NCI-H82 (cell line): ENCODE data around the gene ZFYVE27.

Experiments used
- DNase-seq: peaks from one replicate; lab custom pipeline; 2025; lab: John Stamatoyannopoulos, UW

Gene ZFYVE27

DNA sequence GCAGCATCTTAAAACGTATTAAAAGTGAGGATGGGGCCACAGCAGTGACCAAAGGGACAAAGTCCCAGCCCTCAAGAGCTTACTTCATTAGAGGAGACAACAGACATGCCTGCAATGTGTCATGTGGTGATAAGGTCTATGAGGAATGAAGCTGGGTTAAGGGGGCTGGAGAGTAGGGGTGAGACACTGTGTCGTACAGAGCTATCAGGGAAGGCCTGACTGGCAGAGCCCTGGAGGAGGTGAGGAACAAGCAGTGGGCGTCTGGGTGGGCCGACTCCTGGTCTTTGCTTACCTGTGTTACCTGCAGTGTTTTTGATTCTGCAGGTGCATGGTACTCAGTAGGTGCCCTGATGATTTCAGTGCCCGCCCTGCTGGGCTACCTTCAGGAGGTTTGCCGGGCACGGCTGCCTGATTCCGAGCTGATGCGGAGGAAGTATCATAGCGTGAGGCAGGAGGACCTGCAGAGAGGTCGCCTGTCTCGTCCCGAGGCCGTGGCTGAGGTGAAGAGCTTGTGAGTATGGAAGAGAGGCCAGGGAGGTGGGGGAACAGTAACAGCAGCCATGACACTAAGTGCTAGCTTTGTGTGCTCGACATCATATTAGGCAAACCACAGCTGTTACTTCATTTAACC lies 7.6 kb downstream of the ZFYVE27 start:
- no peak for DNase-seq

DNA sequence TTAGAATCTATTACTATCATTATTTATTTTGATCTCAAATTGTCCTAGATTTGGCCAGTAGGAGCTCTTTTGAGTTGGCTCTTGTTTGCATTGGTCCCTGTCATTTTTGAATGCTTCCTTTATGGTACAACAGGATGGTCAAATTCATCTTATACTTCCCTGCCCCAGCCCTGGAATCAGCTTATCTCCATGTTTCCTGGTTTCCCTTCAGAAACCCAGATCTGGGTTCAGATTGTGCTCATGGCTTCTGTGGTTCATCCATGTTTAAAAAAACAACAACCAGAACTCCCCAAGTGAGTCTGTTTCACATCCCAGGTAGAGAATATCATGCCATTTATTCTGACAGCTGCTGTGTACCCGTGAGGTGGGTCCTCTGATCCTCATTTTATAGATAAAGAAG lies 10.6 kb downstream of the ZFYVE27 start:
- DNase-seq: no peak

- DNase-seq: no peak
Measured at GRCh38 chr10:97748116-97748515, 11.2 kb downstream of the ZFYVE27 start.

- no peak for DNase-seq
Measured at GRCh38 chr10:97752956-97753355, 16.0 kb downstream of the ZFYVE27 start.

GRCh38 chr10:97754726-97755125 lies 17.8 kb downstream of the ZFYVE27 start:
- DNase-seq: no peak

GRCh38 chr10:97755718-97756117 lies 18.8 kb downstream of the ZFYVE27 start:
- no peak for DNase-seq

GRCh38 chr10:97757471-97757870 lies 20.5 kb downstream of the ZFYVE27 start:
- DNase-seq: no peak

DNA sequence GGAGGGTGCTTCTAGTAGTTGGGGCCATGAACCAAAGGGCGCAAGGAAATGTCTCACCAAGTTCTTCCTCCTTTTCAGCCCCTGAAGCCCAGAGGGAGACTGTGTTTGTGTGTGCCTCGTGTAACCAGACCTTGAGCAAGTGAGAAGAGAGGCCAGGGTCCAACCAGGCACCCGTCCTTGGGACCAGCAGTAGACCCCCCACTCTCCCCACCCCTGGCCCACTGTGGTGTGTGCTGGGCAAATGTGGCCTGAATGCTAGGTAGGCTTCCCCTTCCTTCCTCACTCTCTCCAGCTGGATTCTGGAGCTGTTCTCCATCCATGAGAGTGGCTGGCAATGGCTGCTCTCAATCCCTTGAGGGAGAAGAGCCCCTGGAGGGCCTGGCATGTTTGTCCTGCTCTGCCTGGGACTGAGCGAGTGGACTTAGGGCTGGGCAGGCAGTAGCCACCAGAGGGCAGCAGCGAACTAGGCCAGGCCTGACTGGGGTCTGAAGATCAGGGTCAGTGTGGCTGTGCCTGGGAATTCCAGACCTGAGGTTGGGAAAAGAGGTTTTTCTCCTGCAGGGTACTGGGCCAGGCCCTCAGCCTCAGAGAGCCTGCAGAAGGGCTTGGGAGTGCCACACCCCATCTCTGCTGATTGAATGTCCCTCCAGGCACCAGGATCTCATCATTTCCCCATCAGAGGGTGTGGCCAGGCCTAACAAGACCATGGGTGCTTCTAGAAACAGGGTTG lies 22.4 kb downstream of the ZFYVE27 start:
- peak; percentile 79 for DNase-seq

DNA sequence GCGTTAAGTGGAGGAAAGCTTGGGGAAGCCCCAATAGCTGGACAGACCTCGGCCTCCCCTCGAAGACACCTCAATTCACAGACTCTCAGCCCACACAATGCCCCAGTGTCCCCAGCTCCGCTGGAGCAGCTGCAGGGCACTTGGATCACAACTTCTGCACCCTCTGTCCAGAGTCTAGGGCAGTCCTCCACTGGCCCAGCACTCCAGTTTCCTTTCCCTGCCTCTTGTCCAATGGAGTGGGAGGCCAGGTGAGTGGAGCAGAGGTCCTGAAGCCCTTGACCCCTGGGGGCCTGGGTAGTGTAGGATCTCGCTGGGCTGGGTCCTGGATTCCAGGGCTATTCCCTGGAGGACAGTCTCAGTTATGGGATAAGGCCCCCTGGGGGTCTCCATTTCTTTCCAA lies 23.0 kb downstream of the ZFYVE27 start:
- no peak for DNase-seq

DNA sequence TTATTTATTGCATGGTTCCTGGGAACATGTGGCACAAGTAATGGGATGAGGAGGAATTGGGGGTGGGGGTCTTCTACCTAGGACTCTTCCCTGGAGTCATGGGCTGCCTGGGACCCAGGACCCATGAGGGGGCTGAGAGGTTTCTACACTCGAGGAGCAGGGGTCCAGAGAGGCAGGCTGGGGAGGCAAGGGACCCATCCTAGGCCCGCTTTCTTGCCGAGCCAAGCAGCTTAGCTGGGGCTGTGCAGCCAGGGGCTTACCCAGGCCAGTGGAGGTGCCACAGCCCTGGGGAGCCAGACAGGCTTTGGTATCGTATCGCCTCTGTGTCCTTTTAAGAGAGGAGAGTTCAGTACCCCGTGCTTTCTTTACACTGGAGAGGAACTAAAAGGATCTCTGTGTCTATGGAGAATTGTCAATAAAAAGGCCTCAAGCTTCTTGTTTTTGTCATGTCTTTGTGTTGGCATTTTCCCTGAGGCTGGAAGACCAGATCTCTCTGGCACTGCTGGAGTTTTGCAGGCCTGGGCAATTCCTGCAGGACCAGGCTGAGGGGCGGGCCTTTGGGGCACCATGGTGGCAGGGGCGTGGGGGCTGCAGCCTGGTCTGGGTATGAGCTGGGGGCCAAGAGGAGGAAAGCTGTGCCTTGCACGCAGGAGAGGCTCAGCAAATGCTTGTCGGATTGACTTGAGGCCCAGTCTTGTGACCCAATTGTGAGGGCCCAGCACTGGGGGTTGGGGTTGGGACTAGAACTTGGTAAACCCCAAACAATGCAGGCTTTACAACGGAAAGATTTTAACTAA lies 23.7 kb downstream of the ZFYVE27 start:
- no peak for DNase-seq

DNA sequence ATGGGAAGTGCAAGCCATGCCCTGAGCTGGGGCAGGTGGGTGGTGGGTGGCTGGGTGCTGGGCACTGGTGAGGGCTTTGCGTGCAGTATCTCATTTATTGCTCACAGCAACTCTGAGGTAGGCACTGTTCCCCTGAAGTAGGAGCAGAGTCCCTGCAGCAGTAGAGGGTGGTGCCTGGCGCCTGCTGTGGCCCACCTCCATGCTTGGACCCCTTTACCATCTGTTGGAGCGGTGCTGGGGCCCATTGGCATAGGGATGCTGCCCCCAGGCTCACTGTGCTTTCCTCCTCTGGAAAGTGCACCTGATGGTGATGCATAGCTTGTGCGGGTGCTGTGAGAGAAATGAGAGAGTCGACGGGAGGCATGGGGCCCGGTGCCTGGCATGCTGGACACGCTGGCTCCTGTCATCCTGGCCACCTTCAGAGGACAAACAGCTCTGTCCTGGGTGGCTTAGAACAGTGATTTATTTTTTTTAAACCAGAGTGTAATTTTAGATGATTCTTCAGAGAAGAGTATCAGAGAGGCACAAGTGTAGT lies 24.5 kb downstream of the ZFYVE27 start:
- no peak for DNase-seq

DNA sequence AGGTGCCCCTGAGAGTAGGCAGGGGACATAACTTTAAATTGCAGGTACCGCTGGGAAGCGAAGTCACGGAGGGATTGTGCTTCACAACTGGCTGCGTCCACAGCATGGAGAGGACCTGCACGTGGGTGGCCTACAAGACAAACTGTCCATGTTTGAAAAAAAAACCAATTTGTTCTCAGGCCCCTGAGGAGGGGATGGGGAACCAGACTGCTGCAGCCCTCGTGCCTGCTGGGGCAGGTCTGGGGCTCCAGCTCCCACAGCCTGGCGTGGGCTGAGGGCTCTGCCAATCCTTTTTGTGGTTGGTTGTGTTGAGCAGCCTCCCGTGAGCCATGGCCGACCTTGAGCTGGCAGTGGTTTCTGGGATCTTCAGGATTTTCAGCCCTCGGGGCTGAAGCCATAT lies 25.1 kb downstream of the ZFYVE27 start:
- DNase-seq: no peak

DNA sequence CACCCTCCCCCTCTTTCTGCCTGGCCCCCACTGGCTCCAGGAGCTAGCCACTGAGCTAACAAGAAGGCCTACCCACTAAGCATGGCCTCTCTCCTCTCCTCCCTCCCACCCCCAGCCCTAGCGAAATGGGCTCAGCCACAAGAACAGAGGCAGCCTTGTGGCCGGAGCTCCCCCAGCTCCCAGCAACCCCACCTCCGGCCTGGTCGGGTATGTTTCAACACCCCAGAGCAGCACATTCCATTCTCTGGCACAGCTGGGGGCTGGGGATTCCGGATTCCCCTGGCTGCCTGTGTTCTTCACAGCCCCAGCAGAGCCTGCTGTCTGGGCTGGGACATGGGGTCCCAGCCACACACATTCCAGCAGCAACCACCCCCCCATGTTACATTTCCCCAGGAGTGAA lies 25.9 kb downstream of the ZFYVE27 start:
- DNase-seq: no peak

DNA sequence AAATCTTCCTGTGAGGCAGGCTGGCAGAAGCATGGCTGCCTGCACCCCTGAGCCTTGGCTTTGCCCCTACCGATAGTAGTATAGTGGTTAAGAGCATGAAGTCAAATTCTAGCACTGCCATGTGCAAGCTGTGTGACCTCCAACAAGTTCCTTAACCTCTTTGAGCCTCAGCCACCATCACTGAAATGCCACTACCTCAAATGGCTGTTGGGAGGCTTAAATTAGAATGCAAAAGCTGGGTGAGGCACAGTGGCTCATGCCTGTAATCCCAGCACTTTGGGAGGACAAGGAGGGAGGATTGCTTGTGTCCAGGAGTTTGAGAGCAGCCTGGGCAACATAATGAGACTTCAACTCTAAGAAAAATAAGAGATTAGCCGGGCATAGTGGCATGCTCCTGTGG lies 26.5 kb downstream of the ZFYVE27 start:
- DNase-seq: no peak

GRCh38 chr10:97763947-97764346 lies 27.0 kb downstream of the ZFYVE27 start:
- no peak for DNase-seq

- DNase-seq: no peak
Measured at GRCh38 chr10:97764519-97764931, 27.6 kb downstream of the ZFYVE27 start.

DNA sequence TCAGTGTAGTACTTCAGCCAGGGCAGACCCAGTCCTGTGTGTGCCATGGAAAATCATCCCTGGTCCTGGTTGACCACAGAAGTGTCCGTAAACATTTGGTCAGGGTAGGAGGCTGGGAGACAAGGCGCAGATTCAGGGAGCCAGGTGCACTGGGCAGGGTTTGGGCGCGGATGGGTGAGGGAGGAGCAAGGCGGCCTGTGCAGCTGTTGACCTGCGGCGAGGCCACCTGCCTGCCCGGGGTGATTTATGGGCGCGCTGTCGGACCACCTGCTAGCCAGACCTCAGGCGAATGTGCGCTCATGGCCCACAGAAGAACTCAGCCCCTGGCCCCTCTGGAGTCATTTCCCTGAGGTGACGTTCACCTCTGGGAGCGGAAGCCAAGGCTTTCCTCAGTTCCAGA lies 28.3 kb downstream of the ZFYVE27 start:
- DNase-seq: peak; percentile 56

GRCh38 chr10:97766106-97766810 lies 29.3 kb downstream of the ZFYVE27 start:
- no peak for DNase-seq

DNA sequence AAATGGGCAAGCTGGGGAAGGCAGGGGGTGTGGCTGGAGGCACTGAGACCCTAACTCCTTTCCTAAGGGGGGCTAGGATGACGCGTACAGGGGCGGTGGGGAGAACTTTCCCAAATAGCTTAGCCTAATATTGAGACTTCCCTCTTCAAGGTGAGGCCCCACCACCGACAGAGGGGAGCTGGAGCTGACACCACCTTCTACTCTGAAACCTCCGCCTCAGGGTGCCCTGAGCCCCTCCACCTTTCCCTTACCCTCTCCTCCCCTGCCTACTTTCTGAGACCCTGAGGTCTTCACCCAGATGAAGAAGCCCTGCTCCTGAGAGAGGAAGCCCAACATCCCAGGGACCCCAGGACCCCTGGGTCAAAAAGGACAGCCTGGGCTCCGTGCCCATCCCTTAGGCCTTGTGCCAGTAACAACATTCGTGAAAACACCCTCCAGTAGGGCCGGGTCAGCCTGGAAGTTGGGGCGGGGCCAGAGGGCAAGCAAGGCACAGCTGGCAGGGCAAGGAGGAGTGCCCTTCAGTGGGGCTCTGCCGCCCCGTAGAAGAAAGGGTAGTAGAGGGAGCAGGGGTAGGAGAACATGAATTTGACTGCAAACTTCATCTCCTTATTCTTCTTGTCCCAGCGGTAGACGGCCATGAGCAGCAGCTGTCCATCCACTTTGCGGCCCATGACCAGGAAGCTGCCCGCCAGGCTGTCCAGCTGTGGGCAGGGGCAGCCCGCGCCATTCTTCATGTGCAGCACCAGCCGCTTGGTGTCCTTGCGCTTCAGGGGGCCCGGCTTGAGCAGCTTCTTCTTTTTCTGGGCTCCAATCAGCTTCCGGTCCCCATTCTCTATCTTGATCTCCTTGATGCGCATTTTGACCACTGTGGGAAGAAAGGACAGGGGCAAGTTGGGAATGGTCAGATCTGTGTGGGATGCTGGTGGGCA lies 30.3 kb downstream of the ZFYVE27 start:
- DNase-seq: no peak

- no peak for DNase-seq
Measured at GRCh38 chr10:97768322-97769315, 31.7 kb downstream of the ZFYVE27 start.
